CD4-positive, alpha-beta T cell treated with Interleukin-10 for 1 hour (primary cell): ENCODE data around the gene XIRP2.

ENCODE experiments used
- DNase-seq: peaks from one replicate; pipeline ENCODE4 v3.0.0-alpha.2; 2020

Gene XIRP2, protein sequence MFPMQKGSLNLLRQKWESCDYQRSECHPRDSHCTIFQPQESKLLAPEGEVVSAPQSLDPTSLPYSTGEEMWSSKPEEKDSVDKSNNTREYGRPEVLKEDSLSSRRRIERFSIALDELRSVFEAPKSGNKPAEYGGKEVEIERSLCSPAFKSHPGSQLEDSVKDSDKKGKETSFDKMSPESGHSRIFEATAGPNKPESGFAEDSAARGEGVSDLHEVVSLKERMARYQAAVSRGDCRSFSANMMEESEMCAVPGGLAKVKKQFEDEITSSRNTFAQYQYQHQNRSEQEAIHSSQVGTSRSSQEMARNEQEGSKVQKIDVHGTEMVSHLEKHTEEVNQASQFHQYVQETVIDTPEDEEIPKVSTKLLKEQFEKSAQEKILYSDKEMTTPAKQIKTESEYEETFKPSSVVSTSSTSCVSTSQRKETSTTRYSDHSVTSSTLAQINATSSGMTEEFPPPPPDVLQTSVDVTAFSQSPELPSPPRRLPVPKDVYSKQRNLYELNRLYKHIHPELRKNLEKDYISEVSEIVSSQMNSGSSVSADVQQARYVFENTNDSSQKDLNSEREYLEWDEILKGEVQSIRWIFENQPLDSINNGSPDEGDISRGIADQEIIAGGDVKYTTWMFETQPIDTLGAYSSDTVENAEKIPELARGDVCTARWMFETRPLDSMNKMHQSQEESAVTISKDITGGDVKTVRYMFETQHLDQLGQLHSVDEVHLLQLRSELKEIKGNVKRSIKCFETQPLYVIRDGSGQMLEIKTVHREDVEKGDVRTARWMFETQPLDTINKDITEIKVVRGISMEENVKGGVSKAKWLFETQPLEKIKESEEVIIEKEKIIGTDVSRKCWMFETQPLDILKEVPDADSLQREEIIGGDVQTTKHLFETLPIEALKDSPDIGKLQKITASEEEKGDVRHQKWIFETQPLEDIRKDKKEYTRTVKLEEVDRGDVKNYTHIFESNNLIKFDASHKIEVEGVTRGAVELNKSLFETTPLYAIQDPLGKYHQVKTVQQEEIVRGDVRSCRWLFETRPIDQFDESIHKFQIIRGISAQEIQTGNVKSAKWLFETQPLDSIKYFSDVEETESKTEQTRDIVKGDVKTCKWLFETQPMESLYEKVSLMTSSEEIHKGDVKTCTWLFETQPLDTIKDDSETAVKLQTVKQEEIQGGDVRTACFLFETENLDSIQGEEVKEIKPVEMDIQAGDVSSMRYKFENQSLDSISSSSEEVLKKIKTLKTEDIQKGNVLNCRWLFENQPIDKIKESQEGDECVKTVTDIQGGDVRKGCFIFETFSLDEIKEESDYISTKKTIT (N-terminal part only)

DNA sequence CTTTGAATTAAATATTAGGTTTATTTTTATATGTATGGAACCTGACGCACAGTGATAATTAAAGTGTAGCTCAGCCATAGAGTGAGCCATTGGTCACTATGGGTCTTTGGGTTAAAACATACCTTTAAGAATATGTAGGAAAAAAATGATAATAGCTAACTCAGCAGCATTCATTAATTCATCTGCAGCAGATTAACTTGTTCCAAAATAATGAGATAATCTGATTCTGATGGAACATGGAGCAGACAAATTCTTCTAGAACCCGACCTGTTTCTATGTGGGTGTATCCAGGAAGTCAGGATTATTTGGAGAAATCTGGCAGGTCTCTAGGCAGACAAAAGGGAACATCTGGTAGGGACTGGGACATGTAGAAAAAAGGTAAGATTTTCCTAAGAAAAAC lies at the start of gene XIRP2:
Gene XIRP2 (plus strand): TSS at position 301 of the 400 bp plus-strand sequence. CDS start 15,003 bp downstream, outside the sequence.
- DNase-seq, result no peak

DNA sequence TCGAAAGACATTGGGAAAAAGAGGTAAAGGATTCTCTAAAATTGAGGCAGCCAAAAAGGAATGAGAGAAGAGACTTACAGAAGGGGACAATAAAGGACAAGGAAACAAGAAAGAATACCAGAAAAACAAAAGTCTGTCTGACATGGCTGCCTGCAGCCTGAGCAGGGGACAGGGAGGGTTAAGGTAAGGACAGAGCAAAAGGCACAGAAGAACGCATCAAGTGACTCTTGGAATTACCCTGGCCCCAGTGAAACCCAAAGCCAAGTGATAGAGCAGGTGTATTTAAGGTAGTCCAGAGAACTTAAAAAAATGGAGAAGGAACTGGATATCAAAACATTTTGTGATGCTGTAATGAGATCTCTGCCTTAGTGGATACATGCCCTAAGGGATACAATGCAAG lies 47.1 kb upstream of the XIRP2 start:
- DNase-seq, result no peak

DNA sequence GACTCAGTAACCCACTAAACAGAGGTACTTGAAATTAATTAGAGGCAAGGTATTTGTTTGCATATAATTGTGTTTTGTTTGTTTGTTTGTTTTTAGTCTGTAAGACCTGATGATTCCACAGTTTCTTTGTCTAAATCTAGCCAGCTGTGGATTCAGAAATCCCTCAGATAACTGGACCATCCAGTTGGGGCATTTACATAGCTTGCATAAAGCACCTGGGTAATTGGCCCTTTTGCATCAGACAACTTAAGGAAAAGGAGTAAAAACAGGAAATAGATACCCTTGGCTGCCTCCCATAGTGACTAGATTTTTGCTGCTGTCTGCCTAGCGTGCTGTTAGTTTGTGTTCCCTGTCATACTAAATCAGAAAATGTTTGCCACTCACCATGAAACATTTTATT lies 46.6 kb upstream of the XIRP2 start:
- no peak for DNase-seq

DNA sequence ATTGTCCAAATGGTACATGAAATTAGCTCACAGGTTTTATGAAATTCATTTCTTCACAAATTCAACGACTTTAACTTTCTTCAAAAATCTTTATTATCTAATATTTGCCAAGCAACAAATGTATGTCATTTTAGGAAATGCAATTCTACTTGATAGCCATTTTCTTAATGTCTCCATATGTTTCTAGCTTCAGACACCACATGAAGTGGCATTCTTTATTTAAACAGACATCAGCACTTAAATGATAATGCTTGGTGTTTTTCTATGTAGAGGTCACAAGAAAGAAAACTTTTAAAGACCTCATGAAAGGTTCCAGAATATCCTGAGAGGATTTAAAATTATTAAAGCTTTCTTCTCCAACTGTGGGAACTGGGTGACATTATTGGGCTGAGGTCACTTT lies 44.2 kb upstream of the XIRP2 start:
- no peak for DNase-seq

DNA sequence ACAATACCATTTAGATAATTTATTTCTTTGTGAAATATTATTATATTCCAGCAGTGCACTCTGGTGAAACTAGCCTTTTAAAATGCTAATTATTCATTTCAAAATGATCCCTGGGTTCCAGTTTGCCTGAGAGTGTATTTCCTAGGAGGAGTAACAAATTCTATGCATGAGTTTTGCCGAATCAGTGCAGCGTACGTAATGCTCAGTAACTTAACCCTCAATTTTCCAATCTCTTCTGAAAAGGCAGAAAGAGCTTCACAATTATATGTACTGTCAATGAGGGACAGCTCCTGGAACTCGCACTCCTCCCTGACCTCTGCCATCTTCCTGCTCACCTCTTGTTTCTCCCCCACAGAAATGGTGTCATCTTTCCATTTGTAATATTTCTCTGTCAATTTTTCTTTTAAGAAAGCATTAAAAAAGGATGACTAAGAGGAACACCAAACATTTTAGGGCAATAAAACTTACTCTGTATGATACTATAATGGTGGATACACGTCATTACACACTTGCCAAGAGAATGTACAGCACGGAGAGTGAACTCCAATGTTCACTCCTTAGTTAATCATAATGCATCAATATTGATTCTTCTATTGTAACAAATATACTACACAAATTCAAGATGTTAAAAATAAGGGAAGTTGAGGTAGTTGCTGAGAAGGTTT lies 25.7 kb upstream of the XIRP2 start:
- DNase-seq, result no peak

DNA sequence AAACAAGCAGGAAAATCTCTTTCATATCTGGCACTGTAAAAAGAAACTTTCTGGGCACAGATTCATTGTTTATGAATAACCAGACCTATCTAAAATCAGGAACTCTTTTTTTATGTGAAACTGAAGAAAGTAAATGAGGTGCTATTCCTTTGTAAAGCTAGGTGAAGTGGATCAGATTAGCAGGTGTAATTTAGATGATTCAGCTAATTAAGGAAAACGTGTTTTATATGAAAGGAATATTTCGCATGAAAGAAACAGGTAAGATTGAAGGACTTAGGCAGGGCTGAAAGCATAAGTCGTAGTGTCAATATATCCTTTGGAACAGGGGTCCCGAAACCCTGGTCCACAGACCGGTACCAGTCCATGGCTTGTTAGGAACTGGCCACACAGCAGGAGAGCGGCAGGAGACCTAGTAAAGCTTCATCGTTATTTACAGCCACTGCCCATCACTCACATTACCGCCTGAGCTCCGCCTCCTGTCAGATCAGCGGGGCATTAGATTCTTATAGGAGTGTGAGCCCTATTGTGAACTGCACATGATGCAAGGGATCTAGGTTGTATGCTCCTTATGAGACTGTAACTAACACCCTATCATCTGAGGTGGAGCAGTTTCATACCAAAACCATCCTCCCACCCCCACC lies 20.3 kb upstream of the XIRP2 start:
- DNase-seq, result no peak

DNA sequence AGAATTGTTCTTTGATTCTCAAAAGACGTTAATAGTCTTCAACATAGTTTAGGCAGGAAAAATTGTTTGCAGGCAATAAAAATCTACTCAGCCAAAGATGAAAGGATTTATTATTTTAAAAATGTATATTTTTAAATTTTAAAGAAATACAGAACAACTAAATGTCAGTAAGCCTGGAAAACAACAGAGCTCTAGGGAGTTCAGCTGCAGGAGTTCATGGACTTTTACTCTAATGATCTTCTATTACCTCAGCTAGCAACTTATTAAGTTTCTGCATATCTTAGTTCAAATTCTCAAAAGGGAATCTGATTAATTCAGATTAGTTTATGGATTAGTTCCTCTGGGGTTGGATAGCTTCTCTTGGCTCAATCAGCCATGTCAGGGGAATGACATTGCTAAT lies 17.9 kb upstream of the XIRP2 start:
- DNase-seq, result no peak

DNA sequence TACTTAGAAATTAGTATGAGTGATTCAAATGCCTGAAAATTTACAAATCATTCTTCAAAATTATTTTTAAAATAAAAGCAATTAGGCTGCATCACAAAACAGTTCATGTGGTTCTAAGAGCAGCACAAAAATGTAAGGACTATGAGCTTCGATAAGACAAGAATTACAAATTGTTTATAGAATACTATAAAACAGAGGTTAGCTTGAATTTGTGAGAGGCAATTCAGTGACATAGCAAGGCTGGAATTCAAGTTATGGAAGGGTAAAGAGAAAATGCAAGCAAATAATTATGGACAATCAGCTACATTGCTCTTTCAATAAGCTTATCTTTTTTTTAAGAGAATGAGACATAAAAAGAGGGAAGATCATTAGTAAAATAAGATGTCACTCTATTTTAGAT lies 7.1 kb upstream of the XIRP2 start:
- DNase-seq, result no peak

DNA sequence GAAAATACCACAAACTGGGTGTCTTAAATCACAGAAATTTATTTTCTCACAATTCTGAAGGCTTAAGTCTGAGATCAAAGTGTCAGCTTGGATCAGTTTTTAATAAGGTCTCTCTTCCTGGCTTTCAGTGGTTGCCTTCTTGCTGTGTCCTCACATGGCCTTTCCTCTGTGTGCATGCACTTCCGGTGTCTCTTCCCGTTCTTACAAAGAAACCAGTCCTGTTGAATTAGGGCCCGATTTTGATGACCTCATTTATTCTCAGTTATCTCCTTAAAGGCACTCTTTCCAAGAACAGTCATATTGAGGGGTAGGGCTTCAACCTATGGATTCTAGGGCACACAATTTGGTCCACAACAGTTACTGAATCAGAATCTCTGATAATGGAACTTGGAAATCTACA lies 5.4 kb upstream of the XIRP2 start:
- no peak for DNase-seq

DNA sequence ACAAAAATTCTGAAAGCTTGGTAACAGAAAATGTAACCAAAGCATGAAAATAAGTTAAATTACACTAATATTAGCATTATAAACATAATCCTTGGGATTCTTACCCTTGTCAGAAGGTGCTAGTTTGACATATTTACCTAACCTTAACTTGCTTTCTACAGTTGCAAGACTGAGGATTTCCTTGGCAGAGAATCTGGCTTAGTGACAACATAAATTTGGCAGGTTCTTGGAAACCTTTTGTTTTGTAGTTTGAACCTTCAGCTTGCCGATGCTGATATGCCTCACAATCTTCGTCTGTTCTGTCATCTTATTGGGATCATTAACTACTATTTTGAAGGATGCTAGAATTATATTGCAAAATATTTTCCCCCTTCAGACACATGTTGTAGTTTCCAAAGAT lies 3.4 kb downstream of the XIRP2 start:
- no peak for DNase-seq

DNA sequence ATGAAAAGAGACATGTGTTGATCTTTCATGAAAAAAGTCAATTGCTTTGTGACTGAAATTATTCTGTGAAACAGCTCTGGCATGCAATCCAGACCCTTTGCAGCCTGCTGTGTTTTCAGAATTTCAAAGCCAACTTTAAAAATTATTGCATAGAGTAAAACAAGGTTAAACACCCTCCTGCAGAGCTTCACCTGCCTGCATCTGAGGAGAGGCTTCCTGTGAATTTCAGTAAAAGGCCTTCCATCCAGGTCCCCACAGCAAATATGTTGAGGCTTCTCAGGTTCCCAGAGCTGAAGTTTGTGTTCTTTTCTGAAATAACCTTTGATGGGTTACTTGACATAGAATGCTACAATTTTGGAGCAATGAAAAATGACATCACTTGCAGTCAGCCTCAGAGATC lies 4.1 kb downstream of the XIRP2 start:
- no peak for DNase-seq

DNA sequence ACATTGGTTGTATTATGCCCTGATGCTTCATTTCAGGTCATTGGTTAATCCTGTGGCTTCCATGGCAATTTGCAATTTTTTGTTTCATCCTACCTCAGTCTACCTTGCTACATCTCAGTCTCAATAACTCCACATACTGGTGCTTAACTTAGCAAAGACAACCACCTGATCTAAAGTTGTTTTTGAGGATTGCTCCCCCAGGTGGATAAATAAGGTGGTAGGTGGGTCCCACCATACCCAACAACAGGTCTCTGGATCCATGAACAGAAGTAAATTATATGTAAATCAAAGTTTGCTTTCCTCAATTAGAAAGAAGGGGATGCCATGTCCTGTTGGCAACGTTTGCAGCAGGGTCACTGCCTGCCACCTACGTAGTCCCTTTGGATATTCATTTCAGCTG lies 7.0 kb downstream of the XIRP2 start:
- DNase-seq, result no peak

DNA sequence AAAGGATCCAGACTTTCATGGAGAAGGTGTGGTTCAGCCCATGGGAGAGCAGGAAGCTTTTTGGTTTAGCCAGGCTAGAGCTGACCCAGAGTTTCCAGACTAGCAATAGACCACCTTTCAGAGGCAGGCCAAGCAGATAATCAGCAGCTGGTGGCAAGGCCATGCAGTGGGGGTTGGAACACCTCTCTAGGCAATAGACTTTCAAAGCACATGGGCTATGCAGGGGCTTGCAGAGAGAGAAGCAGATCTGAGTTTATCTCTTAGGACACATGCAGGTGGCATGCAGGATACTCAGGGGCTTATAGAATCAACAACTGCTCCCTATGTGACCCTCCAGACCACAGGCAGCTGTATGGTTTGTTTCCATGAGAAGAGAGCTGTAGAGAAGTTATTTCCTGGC lies 9.4 kb downstream of the XIRP2 start:
- no peak for DNase-seq

DNA sequence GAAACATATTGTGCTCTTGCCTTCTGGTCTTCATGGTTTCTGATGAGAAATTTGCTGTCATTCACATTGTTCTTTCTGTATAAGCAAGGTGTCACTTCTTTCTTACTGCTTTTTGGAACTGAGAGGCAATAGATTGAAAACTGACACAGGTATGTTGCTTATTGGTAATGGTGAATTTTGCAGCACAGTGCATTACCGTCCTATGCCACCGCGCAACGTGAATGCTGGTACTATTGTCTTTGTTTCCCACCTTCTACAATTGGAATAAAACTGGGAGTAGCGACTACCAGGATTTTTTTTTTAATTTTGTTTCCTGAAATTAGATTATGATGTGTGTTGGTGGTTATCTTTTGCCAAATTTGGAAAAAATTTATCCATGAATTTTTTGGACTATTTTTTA lies 11.4 kb downstream of the XIRP2 start:
- no peak for DNase-seq

DNA sequence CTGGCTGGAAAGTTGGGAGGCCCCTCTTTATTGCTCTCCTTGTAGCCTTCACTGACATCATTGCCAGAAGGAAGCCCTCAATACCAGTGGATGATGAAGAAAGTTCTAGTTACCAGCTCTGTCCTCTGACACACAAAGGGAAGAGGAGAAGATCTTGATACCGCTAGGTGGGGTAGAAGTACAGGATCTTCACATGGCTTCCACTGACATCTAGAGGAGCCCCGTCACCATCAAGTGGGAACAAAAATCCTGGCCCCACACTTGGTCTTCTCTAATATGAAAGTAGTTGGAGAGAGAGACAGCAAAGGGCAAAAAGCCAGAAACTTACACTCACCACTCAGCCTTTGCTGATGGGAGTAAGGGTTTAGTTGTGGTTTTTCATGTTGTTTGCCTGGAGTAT lies 12.4 kb downstream of the XIRP2 start:
- DNase-seq, result no peak

DNA sequence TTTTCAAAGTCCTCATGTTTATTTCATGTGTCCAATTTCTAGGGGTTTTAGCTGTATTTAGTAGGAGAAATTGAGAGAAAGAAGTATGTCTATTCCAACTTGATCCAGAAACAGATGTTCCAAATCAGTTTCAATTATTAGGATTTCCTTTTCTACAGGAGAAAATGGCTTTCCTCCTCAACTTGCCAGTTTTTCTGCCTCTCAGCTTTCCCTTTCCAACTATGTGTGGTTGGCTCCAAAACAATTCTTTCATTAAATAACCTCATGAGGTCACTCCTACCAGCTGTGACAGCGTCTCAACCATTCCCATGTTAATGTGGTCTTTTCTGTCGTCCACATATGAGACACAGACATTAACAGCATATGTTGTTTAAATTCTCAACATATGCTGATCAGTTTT lies 13.1 kb downstream of the XIRP2 start:
- DNase-seq, result no peak

DNA sequence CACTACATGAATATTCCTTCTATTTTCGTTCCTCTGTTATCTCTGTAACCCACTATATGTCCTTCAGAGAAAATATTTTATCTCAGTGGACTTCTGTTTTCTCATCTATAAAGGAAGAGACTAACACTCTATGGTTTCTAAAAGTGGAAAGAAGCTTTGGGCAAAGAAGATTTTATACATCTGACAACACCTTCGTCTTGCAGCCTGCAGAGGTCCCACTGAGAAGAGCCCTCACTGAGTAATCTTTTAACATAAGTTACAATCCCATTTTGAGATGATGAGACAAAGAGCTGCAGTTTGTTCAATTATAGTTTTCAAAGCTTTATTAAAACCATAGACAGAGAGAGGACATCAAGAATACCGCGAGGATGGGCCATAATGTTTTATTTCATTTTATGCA lies 28.7 kb downstream of the XIRP2 start:
- no peak for DNase-seq

DNA sequence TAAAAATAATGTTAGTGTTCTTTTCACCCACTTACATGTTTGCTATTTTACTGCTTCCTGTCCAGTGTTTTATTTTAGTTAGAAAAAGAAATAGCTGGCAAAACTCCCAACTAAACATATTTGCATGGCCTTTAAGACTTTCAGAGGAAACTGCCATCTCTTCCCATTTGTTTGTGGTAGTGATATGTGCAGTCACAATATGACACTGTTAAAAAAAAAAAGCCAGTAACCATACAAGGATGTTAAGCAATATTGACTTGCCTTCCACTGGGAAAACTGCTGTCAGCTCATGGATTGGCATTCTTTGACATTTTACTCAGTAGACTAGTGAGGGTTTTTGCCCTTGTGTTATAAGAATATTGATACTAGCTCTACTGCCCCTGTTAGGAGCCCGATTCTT lies 29.1 kb downstream of the XIRP2 start:
- DNase-seq, result no peak

DNA sequence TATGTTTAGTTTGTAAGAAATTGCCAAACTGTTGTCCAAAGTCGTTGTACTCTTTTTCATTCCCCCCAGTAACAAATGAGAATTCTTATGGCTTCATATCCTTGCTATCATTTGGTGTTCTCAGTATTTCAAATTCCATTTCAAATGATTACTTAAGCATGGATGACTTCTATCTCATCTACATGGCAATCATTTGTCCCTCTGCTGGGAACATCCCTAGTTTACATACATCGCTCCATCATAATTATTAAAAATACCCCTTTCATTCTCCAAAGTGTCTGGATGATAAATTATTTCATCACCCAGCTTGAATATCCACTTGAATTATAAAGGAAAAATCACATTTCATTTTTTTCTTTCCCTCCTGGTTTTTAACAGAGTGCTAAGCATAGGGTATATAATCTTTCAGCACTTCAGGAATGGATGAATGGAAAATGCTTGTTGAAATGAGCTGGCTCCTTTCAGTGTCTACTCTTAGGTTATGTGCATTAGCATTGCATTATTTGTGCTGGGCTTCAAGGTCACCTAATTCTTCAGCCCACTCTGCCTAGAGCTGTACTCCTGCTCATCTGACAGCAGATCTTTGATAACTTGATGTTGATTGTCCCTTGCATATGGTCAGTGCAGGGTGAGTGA lies 33.1 kb downstream of the XIRP2 start:
- no peak for DNase-seq

DNA sequence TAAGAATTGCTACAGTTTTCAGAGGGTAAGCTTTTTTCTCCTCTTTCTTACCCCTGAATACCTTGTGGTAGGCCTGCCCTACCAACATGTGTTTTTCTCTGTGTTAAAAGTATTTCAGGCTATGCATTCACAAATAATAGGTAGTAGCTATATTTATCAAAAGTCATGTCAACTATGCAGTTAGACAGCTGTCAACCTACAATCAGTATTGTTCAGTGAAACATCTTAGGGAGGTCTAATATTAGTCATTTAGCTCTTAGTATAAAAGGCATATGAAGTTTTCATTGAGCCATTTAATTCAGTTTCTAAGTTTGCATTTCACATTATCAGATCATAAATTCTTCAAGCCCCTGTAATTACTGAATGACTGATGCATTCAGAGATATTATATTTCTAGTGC lies 36.7 kb downstream of the XIRP2 start:
- DNase-seq, result no peak

DNA sequence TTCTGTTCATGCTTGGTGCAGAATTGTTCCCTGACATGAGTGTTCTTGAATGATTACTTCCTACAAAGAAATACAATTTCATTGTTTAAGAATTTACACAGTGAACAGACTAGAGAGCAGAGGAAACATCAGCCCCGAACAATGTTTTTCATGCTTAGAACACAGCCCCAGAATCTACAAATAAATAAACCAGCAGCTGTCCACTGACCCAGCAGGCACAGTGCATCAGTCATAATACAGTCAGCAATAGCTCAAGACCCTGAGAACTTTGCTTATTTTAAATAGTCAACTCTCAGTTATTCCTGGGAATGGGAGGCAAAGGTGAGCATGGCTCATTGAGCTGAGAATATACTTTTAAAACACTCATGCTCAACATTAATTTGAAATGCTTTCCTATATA lies 38.4 kb downstream of the XIRP2 start:
- no peak for DNase-seq

DNA sequence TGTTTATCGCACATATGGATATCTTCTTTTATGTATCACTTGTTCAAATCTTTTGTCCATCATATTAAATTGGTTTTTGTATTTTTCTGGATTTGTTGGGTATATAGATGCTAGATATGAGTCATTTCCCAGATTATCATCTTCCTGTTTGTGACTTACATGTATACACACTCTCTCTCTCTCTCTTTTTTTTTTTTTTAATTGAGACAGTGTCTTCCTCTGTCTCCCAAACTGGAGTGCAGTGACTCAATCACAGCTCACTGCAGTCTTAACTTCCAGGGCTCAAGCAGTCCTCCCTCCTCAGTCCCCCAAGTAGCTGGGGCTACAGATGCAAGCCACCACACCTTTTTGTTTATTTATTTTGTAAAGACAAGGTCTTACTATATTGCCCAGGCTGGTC lies 43.8 kb downstream of the XIRP2 start:
- DNase-seq, result no peak
